Measurements from ENCODE around the gene GNGT2.

The GNGT2 gene

GRCh38 chr17:49229805-49230600 is 19.6 kb upstream of the GNGT2 start:
- Histone ChIP-seq H3K18ac (ENCODE audit: low read length) (peak overlapping the region; percentile 39), H3K9ac (ENCODE audit: low read depth, low read length, poor library complexity) (no peak overlapping the region), H3K4me1 (ENCODE audit: control insufficient read depth in 2 of 2, insufficient read depth in 1 of 2, low read depth in 1 of 2, low read length in 2 of 2) (peaks cover 4% of the 10 kb centered on the region in 2 donors), H3K4ac (ENCODE audit: low read length) (no peak overlapping the region), H2AFZ (ENCODE audit: low read length) (peak overlapping the region; percentile 96), H3K14ac (ENCODE audit: low read length) (no peak overlapping the region), H2BK12ac (ENCODE audit: low read length) (no peak overlapping the region), H3K27me3 (ENCODE audit: control insufficient read depth in 3 of 3, insufficient read depth in 3 of 3, low read depth in 1 of 3, low read length in 3 of 3) (peaks cover 16 to 64% (median 59%) of the 10 kb centered on the region in 3 experiments), H4K91ac (ENCODE audit: low read depth, low read length, poor library complexity) (no peak overlapping the region), H4K8ac (ENCODE audit: low read depth, low read length) (no peak overlapping the region), H3K79me1 (ENCODE audit: low read depth, low read length) (no peaks in the 10 kb centered on the region), H3K23ac (ENCODE audit: low read depth, low read length, poor library complexity) (peak overlapping the region; percentile 77), H3K4me3 (ENCODE audit: low read length in 2 of 2) (peak overlapping the region; percentile 44 to 83), H2BK120ac (ENCODE audit: low read depth, low read length) (no peak overlapping the region), H3K4me2 (ENCODE audit: insufficient read depth, low read length, poor library complexity, severe bottlenecking) (peak overlapping the region; percentile 89), H3K9me3 (replicated peaks in 1 of 2; ENCODE audit: control insufficient read depth in 2 of 2, insufficient read depth in 1 of 2, low read depth in 1 of 2, low read length in 2 of 2) (peaks cover 0 to 2% of the 10 kb centered on the region in 2 donors), H2BK5ac (ENCODE audit: low read length) (no peak overlapping the region), H3K36me3 (replicated peaks in 1 of 2; ENCODE audit: control insufficient read depth in 2 of 2, insufficient read depth in 2 of 2, low read length in 2 of 2) (no peaks in the 10 kb centered on the region), H2BK15ac (ENCODE audit: low read length) (peak overlapping the region; percentile 51), H3K27ac (replicated peaks; ENCODE audit: low read length) (no peak overlapping the region), H2AK5ac (ENCODE audit: low read depth, low read length) (peak overlapping the region; percentile 29)
- DNase-seq (ENCODE audit: low spot score) = no peak
- no CpG with 5 or more reads among the region's 36 CpGs for WGBS, 2 donors (ENCODE audit: extremely low coverage in 2 of 2, insufficient read length in 2 of 2, insufficient replicate concordance in 1 of 2)

- H3K4ac ChIP-seq (ENCODE audit: low read length) = no peak overlapping the region
- peak overlapping the region; percentile 51 for H2BK15ac ChIP-seq (ENCODE audit: low read length)
- H3K27me3 ChIP-seq (ENCODE audit: control insufficient read depth in 3 of 3, insufficient read depth in 3 of 3, low read depth in 1 of 3, low read length in 3 of 3) = peaks cover 22 to 71% (median 66%) of the 10 kb centered on the region in 3 experiments
- no peak overlapping the region for H3K4me2 ChIP-seq (ENCODE audit: insufficient read depth, low read length, poor library complexity, severe bottlenecking)
- H2BK5ac ChIP-seq (ENCODE audit: low read length) = no peak overlapping the region
- no peak overlapping the region for H4K8ac ChIP-seq (ENCODE audit: low read depth, low read length)
- H2AK5ac ChIP-seq (ENCODE audit: low read depth, low read length) = no peak overlapping the region
- H3K27ac ChIP-seq (replicated peaks; ENCODE audit: low read length) = no peak overlapping the region
- no peak overlapping the region for H3K14ac ChIP-seq (ENCODE audit: low read length)
- H3K9ac ChIP-seq (ENCODE audit: low read depth, low read length, poor library complexity) = no peak overlapping the region
- H3K4me1 ChIP-seq (ENCODE audit: control insufficient read depth in 2 of 2, insufficient read depth in 1 of 2, low read depth in 1 of 2, low read length in 2 of 2) = peaks cover 4 to 8% of the 10 kb centered on the region in 2 donors
- H3K36me3 ChIP-seq (replicated peaks in 1 of 2; ENCODE audit: control insufficient read depth in 2 of 2, insufficient read depth in 2 of 2, low read length in 2 of 2) = no peaks in the 10 kb centered on the region
- H3K4me3 ChIP-seq (ENCODE audit: low read length in 2 of 2) = no peak overlapping the region
- no peak overlapping the region for H3K18ac ChIP-seq (ENCODE audit: low read length)
- H4K91ac ChIP-seq (ENCODE audit: low read depth, low read length, poor library complexity) = no peak overlapping the region
- H3K23ac ChIP-seq (ENCODE audit: low read depth, low read length, poor library complexity) = peak overlapping the region; percentile 77
- H2BK120ac ChIP-seq (ENCODE audit: low read depth, low read length) = no peak overlapping the region
- H2AFZ ChIP-seq (ENCODE audit: low read length) = no peak overlapping the region
- no peak overlapping the region for H2BK12ac ChIP-seq (ENCODE audit: low read length)
- H3K79me1 ChIP-seq (ENCODE audit: low read depth, low read length) = no peaks in the 10 kb centered on the region
- WGBS, 2 donors (ENCODE audit: extremely low coverage in 2 of 2, insufficient read length in 2 of 2, insufficient replicate concordance in 1 of 2) = no CpG with 5 or more reads among the region's 6 CpGs
- no peak for DNase-seq (ENCODE audit: low spot score)
- no peaks in the 10 kb centered on the region for H3K9me3 ChIP-seq (replicated peaks in 1 of 2; ENCODE audit: control insufficient read depth in 2 of 2, insufficient read depth in 1 of 2, low read depth in 1 of 2, low read length in 2 of 2)
These were observed 18.9 kb upstream of the GNGT2 start for GRCh38 chr17:49229076-49229804.

- H3K9me3 ChIP-seq (replicated peaks in 1 of 2; ENCODE audit: control insufficient read depth in 2 of 2, insufficient read depth in 1 of 2, low read depth in 1 of 2, low read length in 2 of 2) = no peaks in the 10 kb centered on the region
- H2BK12ac ChIP-seq (ENCODE audit: low read length) = no peak overlapping the region
- H2BK120ac ChIP-seq (ENCODE audit: low read depth, low read length) = no peak overlapping the region
- H3K4me2 ChIP-seq (ENCODE audit: insufficient read depth, low read length, poor library complexity, severe bottlenecking) = no peak overlapping the region
- H3K14ac ChIP-seq (ENCODE audit: low read length) = no peak overlapping the region
- H2AK5ac ChIP-seq (ENCODE audit: low read depth, low read length) = no peak overlapping the region
- H3K4me1 ChIP-seq (ENCODE audit: control insufficient read depth in 2 of 2, insufficient read depth in 1 of 2, low read depth in 1 of 2, low read length in 2 of 2) = peaks cover 4 to 18% of the 10 kb centered on the region in 2 donors
- peak; percentile 66 for DNase-seq (ENCODE audit: low spot score)
- H2BK15ac ChIP-seq (ENCODE audit: low read length) = no peak overlapping the region
- H3K27ac ChIP-seq (replicated peaks; ENCODE audit: low read length) = no peak overlapping the region
- no peak overlapping the region for H4K91ac ChIP-seq (ENCODE audit: low read depth, low read length, poor library complexity)
- H3K23ac ChIP-seq (ENCODE audit: low read depth, low read length, poor library complexity) = no peak overlapping the region
- H3K18ac ChIP-seq (ENCODE audit: low read length) = no peak overlapping the region
- H4K8ac ChIP-seq (ENCODE audit: low read depth, low read length) = no peak overlapping the region
- H2BK5ac ChIP-seq (ENCODE audit: low read length) = no peak overlapping the region
- H2AFZ ChIP-seq (ENCODE audit: low read length) = no peak overlapping the region
- no peak overlapping the region for H3K4ac ChIP-seq (ENCODE audit: low read length)
- H3K79me1 ChIP-seq (ENCODE audit: low read depth, low read length) = no peaks in the 10 kb centered on the region
- H3K36me3 ChIP-seq (replicated peaks in 1 of 2; ENCODE audit: control insufficient read depth in 2 of 2, insufficient read depth in 2 of 2, low read length in 2 of 2) = no peaks in the 10 kb centered on the region
- H3K27me3 ChIP-seq (ENCODE audit: control insufficient read depth in 3 of 3, insufficient read depth in 3 of 3, low read depth in 1 of 3, low read length in 3 of 3) = peaks cover 31 to 87% (median 82%) of the 10 kb centered on the region in 3 experiments
- H3K9ac ChIP-seq (ENCODE audit: low read depth, low read length, poor library complexity) = no peak overlapping the region
- H3K4me3 ChIP-seq (ENCODE audit: low read length in 2 of 2) = no peak overlapping the region
- WGBS, 2 donors (ENCODE audit: extremely low coverage in 2 of 2, insufficient read length in 2 of 2, insufficient replicate concordance in 1 of 2) = no CpG with 5 or more reads among the region's 5 CpGs
These were observed 17.3 kb upstream of the GNGT2 start for GRCh38 chr17:49227436-49228261.
